ENCODE measurements around the gene SAMD7.

Gene SAMD7

DNA sequence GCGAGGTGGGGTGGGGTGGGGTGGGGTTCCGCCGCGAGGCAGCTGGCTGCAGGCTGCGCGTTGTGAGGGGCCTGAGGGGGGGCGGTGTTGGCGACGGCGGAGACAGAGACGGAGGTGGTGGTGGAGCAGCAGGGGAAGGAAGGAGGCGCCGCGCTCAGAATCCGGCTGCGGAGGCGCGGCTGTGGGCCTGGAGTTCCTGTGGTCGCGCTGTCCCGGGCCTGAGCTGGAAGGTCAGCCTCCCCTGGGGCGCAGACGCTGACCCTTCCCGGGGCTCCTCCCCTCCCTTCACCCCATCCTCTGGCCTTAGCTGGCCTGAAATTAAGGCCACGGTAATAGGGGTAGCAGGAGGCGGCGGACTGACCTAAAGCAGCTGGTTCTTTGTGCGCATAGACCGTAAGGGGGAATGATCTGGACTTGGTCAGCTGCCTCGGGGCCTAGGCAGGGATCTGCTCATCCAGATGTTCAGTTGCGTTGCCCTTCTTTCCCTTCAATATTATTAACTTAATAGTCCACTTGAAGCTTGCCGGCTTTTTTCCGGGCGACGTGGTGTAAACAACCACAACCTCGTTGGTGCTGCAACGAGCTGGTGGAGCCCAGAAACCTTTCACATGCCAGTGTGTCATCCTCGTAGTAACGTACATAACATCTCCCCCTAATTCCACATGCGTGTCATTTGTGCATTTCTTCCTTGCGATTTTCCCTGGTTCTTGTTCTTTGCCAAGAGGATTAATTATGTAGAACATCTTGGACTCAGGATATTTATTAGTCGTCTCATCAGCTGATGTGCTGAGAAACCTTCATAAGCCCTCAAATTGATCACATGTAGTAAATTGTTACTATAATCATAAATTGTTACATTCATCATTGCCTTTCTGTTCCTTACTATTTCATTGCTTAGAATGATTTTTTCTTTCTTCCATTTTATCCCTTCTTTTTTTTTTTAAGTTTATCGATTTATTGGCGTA is 55.9 kb downstream of the SAMD7 start:
- DNase-seq = no peak

- no peak for DNase-seq
Observed at GRCh38 chr3:169968224-169968885, 57.0 kb downstream of the SAMD7 start.

DNA sequence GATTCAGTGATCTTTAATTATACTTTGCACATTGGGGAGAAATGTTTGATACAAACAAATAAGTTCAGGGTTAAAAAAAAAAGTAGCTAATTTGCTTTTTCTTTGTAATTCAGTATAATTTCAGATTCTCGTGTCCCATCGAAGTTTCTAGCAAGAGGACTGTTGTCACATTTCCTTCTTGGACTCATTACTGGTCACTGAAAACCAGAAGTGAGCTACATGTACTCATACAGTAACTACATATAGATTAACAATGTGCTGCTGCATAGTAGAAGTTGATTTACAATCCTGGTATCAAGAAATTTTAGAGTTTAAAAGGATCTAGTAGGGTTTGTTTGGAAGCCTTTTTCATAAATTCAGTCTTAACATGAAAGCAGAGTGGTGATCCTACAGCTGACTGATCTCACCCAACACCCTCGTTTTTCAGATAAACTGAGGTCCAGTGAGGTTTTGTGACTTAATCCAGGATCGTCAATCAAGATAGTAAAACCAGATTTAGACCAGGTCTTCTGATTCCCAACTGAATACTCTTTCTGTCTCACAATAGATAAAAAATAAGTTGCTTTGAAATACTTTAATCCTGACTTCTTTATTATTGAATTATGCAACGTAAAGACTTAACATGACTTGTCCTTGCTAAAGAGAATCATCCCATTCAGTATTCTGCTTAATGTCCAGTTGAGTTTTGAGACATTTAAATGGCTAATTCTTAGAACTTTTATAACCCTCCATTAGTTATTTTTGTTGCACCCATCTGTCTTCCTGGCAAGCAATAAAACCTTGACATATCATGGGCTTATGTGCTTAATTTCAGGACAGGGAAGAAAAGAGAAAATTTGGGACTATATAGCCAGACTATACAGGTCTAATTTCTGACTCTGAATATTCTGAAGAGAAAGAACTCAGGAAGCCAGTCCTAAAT is 58.1 kb downstream of the SAMD7 start:
- no peak for DNase-seq

DNA sequence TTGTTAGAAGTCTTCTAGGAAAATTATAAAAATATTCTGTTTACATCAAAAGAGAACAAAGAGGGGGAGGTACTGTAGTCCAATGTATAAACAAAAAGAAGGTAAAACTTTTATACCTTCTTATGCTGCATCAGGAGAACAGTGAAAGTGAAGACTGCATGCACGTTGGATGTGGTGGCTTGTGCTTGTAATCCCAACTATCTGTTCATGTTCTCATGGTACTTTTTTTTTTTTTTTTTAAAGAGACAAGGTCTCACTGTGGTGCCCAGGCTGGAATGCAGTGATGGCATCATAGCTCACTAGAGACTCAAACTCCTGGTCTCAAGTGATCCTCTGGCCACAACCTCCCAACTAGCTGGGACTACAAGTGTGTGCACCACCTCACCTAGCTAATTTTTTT is 59.5 kb downstream of the SAMD7 start:
- no peak for DNase-seq

- DNase-seq = no peak
Observed at GRCh38 chr3:169971522-169971921, 60.1 kb downstream of the SAMD7 start.

DNA sequence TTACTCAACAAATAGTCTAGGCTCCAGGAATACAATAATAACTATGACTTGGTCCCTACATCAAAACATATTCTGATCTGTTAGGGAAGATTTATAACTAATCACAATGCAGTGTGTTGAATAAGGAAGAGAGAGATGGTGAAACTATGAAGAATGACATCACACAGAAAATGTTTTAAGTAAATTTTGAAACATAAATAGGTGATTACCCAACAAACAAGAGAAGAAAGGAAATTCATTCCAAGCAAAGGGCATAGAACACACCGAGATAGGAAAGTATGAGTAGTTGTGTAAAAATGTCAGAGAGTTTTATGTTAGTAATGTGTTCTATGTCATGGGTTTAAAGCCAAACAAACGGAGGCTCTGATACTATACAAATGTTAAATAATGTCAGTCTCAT is 68.7 kb downstream of the SAMD7 start:
- no peak for DNase-seq

GRCh38 chr3:169984292-169984691 is 72.9 kb downstream of the SAMD7 start:
- DNase-seq = no peak
